CD4-positive, alpha-beta T cell treated with Interleukin-12 subunit alpha and Interleukin-12 subunit beta, for 1 hour (primary cell): Measurements from ENCODE around the gene UGT1A8.

Source experiments
- DNase-seq: peaks from one replicate; pipeline ENCODE4 v3.0.0-alpha.2; 2020

UGT1A8 gene

GRCh38 chr2:233822101-233822771, 204.8 kb downstream of the UGT1A8 start:
- no peak for DNase-seq
